ENCODE measurements around the gene PCDHGA6.

DNA sequence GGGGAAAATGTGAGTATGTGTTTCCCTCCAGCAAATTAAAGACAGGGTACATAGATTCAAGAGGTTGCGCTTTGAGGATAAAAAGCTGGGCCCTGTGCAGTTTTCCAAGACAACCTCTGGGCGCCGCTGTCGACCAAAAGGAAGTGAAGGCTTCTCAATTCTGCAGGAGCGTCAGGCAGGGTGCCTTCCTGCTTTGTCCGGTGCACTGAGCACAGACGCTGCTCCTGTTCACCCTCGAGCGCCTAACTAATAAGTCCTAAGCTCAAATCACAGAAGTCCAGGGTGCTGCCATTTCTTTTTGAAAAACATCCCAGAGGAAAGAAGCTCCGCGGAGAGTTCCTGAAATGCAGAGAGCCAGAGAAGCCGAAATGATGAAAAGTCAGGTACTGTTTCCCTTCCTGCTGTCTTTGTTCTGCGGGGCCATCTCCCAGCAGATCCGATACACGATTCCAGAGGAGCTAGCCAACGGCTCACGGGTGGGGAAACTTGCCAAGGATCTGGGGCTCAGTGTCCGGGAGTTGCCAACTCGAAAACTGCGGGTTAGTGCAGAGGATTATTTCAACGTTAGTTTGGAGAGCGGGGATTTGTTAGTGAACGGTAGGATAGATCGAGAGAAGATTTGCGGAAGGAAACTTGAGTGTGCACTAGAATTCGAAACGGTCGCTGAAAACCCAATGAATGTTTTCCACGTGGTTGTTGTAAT is 23.6 kb upstream of the PCDHGA6 start, which contains the start of gene PCDHGB1:
- TF ChIP-seq, protein P1, sequence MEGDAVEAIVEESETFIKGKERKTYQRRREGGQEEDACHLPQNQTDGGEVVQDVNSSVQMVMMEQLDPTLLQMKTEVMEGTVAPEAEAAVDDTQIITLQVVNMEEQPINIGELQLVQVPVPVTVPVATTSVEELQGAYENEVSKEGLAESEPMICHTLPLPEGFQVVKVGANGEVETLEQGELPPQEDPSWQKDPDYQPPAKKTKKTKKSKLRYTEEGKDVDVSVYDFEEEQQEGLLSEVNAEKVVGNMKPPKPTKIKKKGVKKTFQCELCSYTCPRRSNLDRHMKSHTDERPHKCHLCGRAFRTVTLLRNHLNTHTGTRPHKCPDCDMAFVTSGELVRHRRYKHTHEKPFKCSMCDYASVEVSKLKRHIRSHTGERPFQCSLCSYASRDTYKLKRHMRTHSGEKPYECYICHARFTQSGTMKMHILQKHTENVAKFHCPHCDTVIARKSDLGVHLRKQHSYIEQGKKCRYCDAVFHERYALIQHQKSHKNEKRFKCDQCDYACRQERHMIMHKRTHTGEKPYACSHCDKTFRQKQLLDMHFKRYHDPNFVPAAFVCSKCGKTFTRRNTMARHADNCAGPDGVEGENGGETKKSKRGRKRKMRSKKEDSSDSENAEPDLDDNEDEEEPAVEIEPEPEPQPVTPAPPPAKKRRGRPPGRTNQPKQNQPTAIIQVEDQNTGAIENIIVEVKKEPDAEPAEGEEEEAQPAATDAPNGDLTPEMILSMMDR (IDR thresholded peaks at IDR 0.05), result peak in 3 of 4 experiments; percentile 21 to 47 (median 34)
- TF ChIP-seq POLR2A (IDR thresholded peaks at IDR 0.05), result no peak
- no peak for TF ChIP-seq POLR2AphosphoS5 (IDR thresholded peaks at IDR 0.05)

Measured in gastroesophageal sphincter (tissue), 3 donors.